NCI-H2107 treated with DMSO at 0.1 percent for 48 hours (cell line): ENCODE data around the gene COG1.
A peak's percentile ranks its signal among the peaks of the same experiment; 100 is the strongest.

Experiments
- DNase-seq: peaks from one replicate; lab custom pipeline; 2025; ENCODE audit not compliant: unreplicated experiment; lab: John Stamatoyannopoulos, UW

Gene COG1

DNA sequence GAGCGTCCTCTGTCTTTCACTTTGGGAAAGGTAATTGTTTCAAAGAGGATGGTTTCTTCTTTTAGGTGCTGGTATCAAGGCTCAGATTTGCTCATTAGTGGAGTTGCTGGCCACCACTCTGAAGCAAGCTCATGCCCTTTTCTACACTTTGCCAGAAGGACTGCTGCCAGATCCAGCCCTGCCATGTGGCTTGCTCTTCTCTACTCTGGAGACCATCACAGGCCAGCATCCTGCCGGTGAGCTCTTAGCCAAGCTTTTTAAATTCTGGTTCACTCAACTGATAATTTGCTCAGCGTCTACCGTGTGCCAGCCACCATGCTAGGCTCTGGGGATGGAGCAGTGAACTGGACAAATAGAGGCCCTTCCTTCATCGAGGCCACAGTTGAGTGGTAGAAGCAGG, 4.3 kb downstream of the COG1 start:
- DNase-seq: no peak

GRCh38 chr17:73198201-73198929, 5.5 kb downstream of the COG1 start:
- DNase-seq: no peak

GRCh38 chr17:73198930-73199260, 6.0 kb downstream of the COG1 start:
- no peak for DNase-seq

DNA sequence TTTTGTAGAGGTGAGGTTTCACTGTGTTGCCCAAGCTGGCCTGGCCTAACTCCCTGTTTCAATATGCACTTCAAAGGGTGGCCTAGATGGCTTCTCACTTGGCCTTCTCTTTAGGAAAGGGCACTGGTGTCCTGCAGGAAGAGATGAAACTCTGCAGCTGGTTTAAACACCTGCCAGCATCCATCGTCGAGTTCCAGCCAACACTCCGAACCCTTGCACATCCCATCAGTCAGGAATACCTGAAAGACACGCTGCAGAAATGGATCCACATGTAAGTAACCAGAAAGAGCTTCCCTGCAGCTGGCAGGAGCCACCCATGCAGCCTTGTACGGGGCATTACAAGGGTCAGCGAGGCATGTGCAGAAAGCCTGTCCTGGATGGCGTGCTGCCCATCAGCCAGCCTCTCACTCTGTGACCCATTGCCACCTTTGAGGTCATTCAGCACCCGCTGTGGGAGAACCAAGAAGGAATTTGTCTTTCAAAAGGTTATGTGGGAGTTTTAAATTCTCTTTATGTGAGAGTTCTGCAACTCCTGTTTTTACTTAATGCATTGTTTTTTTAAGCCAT, 7.0 kb downstream of the COG1 start:
- DNase-seq: no peak

GRCh38 chr17:73200476-73200875, 7.6 kb downstream of the COG1 start:
- DNase-seq: no peak

- DNase-seq: no peak
Observed at GRCh38 chr17:73201215-73202069, 8.6 kb downstream of the COG1 start.

GRCh38 chr17:73203135-73203787, 10.4 kb downstream of the COG1 start:
- DNase-seq: no peak

GRCh38 chr17:73203788-73204479, 11.1 kb downstream of the COG1 start:
- no peak for DNase-seq

DNA sequence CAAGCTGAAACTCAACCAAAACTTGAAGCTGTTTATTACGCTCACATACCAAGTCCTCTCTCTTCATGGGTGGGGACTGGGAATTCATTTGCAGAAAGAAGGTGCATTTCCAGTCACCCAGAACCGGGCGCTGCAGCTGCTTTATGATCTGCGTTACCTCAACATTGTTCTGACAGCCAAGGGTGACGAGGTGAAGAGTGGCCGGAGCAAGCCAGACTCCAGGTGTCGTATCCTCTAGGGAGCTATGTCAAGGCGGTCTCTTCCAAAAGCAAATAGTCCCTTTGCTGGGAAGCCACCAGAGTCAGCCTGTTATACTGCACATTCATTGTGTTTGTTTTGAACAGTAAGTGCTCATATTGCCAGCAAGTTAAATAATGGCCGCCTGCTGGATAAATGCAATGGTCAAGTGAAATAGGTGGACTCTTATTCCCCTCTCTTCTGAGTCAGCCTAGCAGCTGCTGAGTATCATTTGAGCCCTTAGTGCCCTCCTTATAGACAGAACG, 12.7 kb downstream of the COG1 start:
- DNase-seq: peak; percentile 59

DNA sequence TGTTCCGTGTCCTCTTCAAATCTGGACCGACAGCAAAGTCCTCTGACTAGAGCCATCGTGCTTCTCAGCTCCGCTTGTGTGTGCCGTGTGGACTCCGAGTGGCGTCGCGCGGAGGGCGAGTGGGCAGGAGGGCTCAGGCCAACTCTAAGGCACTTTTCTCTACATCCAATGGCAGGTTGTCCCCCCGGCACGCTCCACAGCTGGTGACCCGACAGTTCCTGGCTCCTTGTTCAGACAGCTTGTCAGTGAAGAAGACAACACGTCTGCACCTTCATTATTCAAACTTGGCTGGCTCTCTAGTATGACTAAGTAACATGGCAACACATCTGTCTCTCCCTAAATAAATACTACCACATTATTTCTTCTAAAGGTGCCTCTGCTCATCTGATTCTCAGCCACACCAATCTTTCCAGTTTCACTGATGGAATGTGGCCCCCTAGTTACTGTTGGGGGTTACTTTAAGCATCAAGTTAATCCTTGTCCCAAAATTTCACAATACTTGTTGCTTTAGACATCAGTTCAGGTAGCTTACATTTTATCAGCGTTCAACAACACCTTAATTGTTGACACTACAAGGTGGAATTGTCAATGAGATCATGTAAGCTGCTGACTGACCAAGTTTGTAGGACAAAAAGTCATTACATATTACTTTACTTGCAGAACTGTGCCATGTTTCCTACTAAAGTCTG, 15.4 kb downstream of the COG1 start:
- no peak for DNase-seq

DNA sequence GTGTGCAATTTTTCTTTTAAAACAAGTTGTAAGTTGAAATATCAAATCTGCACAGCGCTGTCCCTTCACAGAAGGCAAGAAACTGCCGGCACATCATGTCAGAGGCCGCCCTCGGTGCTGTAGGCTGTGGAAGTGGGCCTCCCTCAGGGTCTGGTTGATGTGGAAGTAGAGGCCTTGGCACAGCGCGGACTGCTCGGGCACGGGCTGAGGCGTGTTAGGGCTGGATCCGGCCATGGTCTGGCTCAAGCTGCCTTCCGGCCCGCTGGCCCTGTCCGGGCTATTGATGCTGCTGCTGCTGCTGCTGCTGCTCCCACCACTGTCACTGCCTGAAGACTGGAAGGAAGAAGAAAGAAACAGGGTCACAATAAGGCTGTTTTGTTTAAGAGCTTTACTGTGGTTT, 16.6 kb downstream of the COG1 start:
- DNase-seq: no peak

DNA sequence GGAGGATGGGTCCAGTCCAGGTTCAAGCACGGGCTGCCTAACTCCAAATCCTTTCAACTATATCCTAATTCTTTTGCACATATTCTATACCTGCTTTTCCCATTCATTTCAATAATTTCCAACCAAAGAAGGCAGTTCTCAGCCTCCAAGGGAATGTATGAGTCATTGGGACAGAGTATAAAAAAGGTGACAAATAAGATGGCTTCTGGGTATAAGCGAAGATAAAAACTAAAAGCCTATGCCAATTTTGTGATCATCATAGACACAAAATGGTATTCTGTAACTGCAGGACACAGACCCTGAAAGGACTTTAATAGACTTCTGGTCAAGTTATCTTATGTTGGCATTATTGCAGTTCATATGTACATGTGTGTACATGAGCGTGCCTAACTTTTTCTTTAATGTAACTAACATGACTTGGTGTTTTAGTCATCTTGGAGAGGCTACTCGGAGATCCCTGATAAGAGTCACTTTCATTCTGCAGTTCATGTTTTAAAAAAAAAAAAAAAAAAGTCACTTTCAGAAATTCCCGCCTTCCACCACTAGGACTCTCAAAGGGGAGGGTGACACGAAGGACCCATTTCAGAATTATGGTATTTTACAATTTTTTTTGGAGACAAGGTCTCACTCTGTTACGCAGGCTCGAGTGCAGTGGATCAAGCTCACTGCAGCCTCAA, 17.3 kb downstream of the COG1 start:
- DNase-seq: no peak

DNA sequence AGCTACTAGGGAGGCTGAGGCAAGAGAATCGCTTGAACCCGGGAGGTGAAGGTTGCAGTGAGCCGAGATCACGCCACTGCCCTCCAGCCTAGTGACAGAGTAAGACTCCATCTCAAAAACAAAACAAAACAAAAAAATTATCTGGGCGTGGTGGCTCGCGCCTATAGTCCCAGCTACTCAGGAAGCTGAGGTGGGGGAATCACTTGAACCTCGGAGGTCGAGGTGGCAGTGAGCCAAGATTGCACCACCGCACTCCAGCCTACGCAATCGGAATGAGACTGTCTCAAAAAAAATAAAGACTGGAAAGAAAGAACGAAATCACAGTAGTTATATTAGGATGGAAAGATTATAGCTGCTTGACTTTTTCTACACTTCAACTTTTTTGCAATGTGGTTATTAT, 18.9 kb downstream of the COG1 start:
- DNase-seq: no peak

- DNase-seq: no peak
Observed at GRCh38 chr17:73214008-73214407, 21.2 kb downstream of the COG1 start.

- DNase-seq: no peak
Observed at GRCh38 chr17:73214851-73215250, 22.0 kb downstream of the COG1 start.

GRCh38 chr17:73215447-73215846, 22.6 kb downstream of the COG1 start:
- DNase-seq: no peak

DNA sequence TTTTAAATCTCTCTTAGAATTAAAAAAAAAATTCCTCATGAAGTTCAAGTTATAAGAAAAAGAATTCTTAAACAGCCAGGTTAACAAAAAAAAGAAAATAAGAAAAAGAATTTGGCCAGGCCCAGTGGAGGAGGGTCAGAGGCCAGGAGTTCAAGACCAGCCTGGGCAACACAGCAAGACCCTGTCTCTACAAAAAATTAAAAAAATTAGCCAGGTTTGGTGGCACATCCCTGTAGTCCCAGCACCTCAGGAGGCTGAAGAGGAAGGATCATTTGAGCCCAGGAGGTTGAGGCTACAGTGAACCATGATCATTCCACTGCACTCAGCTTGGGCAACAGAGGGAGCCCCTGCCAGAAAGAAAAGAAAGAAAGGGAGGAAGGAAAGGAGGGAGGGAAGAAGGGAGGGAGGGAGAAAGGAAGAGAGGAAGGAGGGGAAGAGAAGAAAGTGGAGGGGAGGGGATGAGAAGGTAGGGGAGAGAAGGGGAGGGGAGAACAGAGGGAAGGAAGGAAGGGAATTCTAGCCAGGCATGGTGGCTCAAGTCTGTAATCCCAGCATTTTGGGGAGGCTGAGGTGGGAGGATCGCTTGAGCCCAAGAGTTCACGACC, 30.9 kb downstream of the COG1 start:
- no peak for DNase-seq

- DNase-seq: no peak
Observed at GRCh38 chr17:73224237-73224636, 31.4 kb downstream of the COG1 start.

DNA sequence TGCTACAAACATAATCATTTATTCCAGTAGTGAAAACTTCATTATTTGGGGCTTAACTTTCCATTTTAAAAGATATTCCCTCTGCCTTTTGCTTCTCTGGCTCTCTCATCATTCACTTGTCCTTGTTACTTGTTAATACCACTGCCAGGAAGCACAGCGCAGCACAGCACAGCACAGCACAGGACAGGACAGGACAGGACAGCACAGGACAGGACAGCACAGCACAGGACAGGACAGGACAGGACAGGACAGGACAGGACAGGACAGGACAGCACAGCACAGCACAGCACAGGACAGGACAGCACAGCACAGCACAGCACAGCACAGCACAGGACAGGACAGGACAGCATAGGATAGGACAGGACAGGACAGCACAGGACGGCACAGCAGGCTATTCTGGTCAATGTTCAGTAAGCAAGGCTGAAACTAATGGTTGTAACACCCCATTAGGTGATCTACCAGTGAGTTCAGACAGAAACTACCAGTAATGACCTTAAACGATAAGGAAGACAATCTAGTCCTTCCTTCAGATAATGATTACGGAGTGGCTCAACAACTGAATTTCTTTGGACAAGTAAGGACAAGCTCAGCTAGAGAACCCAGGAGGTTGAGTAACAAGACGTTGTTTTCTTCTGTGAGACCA, 31.9 kb downstream of the COG1 start:
- DNase-seq: no peak
